GM18526 (cell line): Measurements from ENCODE around the gene PARD6G.

ENCODE experiments used
- POLR2A ChIP-seq: IDR thresholded peaks from 3 replicates; pipeline ENCODE4 v1.6.1; 2011; ENCODE audit not compliant: insufficient read length; ENCODE audit errors: extremely low read depth

Gene PARD6G

GRCh38 chr18:80198994-80199748 lies 48.1 kb downstream of the PARD6G start:
- no peak for TF ChIP-seq POLR2A

GRCh38 chr18:80198391-80198790 lies 48.9 kb downstream of the PARD6G start:
- TF ChIP-seq POLR2A = no peak

- no peak for TF ChIP-seq POLR2A
Observed at GRCh38 chr18:80197528-80197927, 49.8 kb downstream of the PARD6G start.

GRCh38 chr18:80196528-80197320 lies 50.6 kb downstream of the PARD6G start:
- TF ChIP-seq POLR2A = no peak

- TF ChIP-seq POLR2A = peak; percentile 28
Observed at GRCh38 chr18:80194874-80195570, 52.3 kb downstream of the PARD6G start.

- no peak for TF ChIP-seq POLR2A
Observed at GRCh38 chr18:80193701-80194100, 53.6 kb downstream of the PARD6G start.

GRCh38 chr18:80192653-80193385 lies 54.5 kb downstream of the PARD6G start:
- TF ChIP-seq POLR2A = no peak

- TF ChIP-seq POLR2A = no peak
Observed at GRCh38 chr18:80191907-80192652, 55.2 kb downstream of the PARD6G start.

GRCh38 chr18:80191264-80191663 lies 56.0 kb downstream of the PARD6G start:
- TF ChIP-seq POLR2A = no peak

- no peak for TF ChIP-seq POLR2A
Observed at GRCh38 chr18:80190311-80190710, 57.0 kb downstream of the PARD6G start.

GRCh38 chr18:80189531-80189865 lies 57.8 kb downstream of the PARD6G start:
- TF ChIP-seq POLR2A = no peak

GRCh38 chr18:80188643-80189530 lies 58.4 kb downstream of the PARD6G start:
- no peak for TF ChIP-seq POLR2A

GRCh38 chr18:80187956-80188642 lies 59.2 kb downstream of the PARD6G start:
- TF ChIP-seq POLR2A = no peak
